OCI-LY7 (cell line): ENCODE data around the gene DGKD.

Source experiments
- CTCF ChIP-seq: fragments of 200-600 bp; sonication (generic); conservative IDR thresholded peaks from 2 replicates; pipeline ENCODE4 v1.5.1; 2014; ENCODE audit warnings: mild to moderate bottlenecking, antibody characterized with exemption, low read length, moderate library complexity, mixed read lengths
- EZH2phosphoT487 ChIP-seq: fragments of 200-600 bp; sonication (generic); IDR thresholded peaks from 2 replicates; pipeline ENCODE4 v1.6.1; 2018; ENCODE audit warnings: low read depth, borderline replicate concordance, mild to moderate bottlenecking, mixed run types, antibody characterized with exemption, low read length, moderate library complexity, mixed read lengths

DNA sequence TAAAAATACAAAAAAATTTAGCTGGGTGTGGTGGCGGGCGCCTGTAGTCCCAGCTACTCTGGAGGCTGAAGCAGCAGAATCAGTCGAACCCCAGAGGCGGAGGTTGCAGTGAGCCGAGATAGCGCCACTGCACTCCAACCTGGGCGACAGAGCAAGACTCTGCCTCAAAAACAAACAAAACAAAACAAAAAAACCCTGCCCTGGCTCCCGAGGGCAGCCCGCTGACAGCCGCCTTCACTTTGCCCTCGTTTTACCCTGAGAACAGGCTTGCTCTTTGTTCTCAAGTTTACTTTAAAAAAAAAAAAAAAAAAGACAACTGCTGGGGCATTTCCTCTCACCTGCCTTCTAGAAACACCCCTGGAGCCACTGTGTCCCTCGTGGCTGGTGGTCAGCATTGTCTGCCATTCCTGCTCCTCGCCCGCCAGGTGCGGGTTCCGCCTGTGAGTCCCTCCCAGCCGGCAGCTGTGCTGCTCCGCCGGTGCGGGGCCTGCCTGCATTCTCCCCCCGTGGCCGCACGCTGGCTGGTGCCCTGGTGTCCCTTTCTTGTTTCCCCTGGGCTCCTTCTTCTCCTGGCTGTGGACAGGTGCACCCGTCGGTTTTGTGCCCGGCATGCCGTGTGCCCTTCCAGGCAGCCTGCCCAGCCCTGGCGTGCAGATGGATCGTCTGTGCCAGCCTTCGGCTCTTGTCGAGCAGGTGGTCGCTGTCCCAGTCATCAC, 106.6 kb downstream of the DGKD start:
- TF ChIP-seq CTCF (no peak), EZH2phosphoT487 (no peak)
